HCT116 (cell line): ENCODE results near the gene HIGD2A. TPM values are rescaled to one million over a fixed set of nuclear protein-coding genes. Genes with fewer than 3 reads are reported as not detected.

Experiments used
- ATAC-seq: fragments of 200-7000 bp; cut with Tn5 transposase; 2 replicates; pipeline ENCODE4 v1.9.1; 2020; ENCODE audit warnings: mild to moderate bottlenecking, moderate library complexity
- BruUV-seq: library from RNA; stranded (reverse); fragments of 400-500 nt; replicated peaks from 2 replicates; lab custom pipeline; 2021; lab: Mats Ljungman, UMichigan
- CTCF ChIA-PET: fragments of 300-600 bp; sonication (Branson Sonifier 250); formaldehyde crosslinking; loops from one replicate; lab custom pipeline; 2021; ENCODE audit warnings: antibody characterized with exemption; lab: Charles Lee
- POLR2A ChIA-PET: fragments of 300-600, 350-600 bp; sonication (Branson Sonifier 250); formaldehyde crosslinking; loops from one replicate; lab custom pipeline; 2021; ENCODE audit warnings: antibody characterized with exemption; lab: Charles Lee
- RAD21 ChIA-PET, 2 experiments: fragments of 300-600 bp; sonication (Branson Sonifier 250); formaldehyde crosslinking; loops; one replicate each; lab custom pipeline; 2023; ENCODE audit warnings: low total read pairs in 2 of 2; ENCODE audit not compliant: uncharacterized antibody in 2 of 2, unreplicated experiment in 2 of 2, low non-redundant PET in 1 of 2; lab: Charles Lee
- DNase-seq: peaks from one replicate; pipeline ENCODE4 v3.0.0-alpha.2; 2010; ENCODE audit warnings: low read depth, low spot score
- H2AFZ ChIP-seq: fragments of 200-600 bp; shearing (Covaris generic), sonication (generic); 2 replicates; pipeline ENCODE4 v1.6.1; 2017; ENCODE audit warnings: low read depth, mixed run types, mixed read lengths, antibody characterized with exemption, low read length; ENCODE audit not compliant: poor library complexity, severe bottlenecking
- H3K27ac ChIP-seq: 2 replicates; pipeline ENCODE4 v1.5.1; 2012; ENCODE audit warnings: low read depth, low read length
- H3K27me3 ChIP-seq: fragments of 200-600 bp; sonication (generic); 2 replicates; pipeline ENCODE4 v1.6.1; 2016; ENCODE audit warnings: mixed run types, low read length, mixed read lengths; ENCODE audit not compliant: insufficient read depth
- H3K36me3 ChIP-seq, 2 experiments: fragments of 200-500 bp in 1 of 2; fragments of 200-600 bp in 1 of 2; sonication (Bioruptor generic) in 1 of 2; sonication (generic) in 1 of 2; 2 replicates each; pipeline versions ENCODE4 v1.5.1 to v1.6.1; 2014 to 2016; ENCODE audit warnings: low read length in 2 of 2, inconsistent platforms in 1 of 2, mixed read lengths in 1 of 2, mixed run types in 1 of 2; ENCODE audit not compliant: insufficient read depth in 2 of 2, control insufficient read depth in 1 of 2
- H3K4me1 ChIP-seq, 2 experiments: fragments of 200-600 bp in 1 of 2; sonication (generic) in 1 of 2; 2 replicates each; pipeline versions ENCODE4 v1.5.1 to v1.6.1; 2012 to 2017; ENCODE audit warnings: low read length in 2 of 2, inconsistent platforms in 1 of 2, mild to moderate bottlenecking in 1 of 2, mixed read lengths in 1 of 2, mixed run types in 1 of 2, moderate library complexity in 1 of 2; ENCODE audit not compliant: insufficient read depth in 2 of 2, control insufficient read depth in 1 of 2
- H3K4me2 ChIP-seq: fragments of 200-600 bp; sonication (generic); 2 replicates; pipeline ENCODE4 v1.6.1; 2017; ENCODE audit warnings: mixed run types, low read length, mixed read lengths
- H3K4me3 ChIP-seq, 2 experiments: fragments of 200-600 bp in 1 of 2; sonication (generic) in 1 of 2; replicated peaks in 1 of 2; 2 replicates each; pipeline ENCODE4 v1.5.1; 2011 to 2016; ENCODE audit warnings: low read length in 2 of 2, control low read depth in 1 of 2, low read depth in 1 of 2, mild to moderate bottlenecking in 1 of 2, mixed read lengths in 1 of 2, mixed run types in 1 of 2
- H3K79me2 ChIP-seq: fragments of 200-600 bp; sonication (generic); 2 replicates; pipeline ENCODE4 v1.6.1; 2017; ENCODE audit warnings: mild to moderate bottlenecking, mixed run types, low read length, moderate library complexity, mixed read lengths; ENCODE audit not compliant: insufficient read depth
- H3K9ac ChIP-seq: fragments of 200-600 bp; sonication (generic); 2 replicates; pipeline ENCODE4 v1.6.1; 2016; ENCODE audit warnings: low read length, mixed read lengths
- H3K9me2 ChIP-seq: fragments of 200-600 bp; sonication (generic), shearing (Covaris generic); 2 replicates; pipeline ENCODE4 v1.6.1; 2017; ENCODE audit warnings: mixed run types, mild to moderate bottlenecking, moderate library complexity; ENCODE audit not compliant: insufficient read depth
- H3K9me3 ChIP-seq, 2 experiments: fragments of 200-500 bp in 1 of 2; fragments of 200-600 bp in 1 of 2; sonication (Bioruptor generic) in 1 of 2; sonication (generic) in 1 of 2; 2 replicates each; pipeline ENCODE4 v1.6.1; 2014 to 2017; ENCODE audit warnings: low read length in 2 of 2, mixed read lengths in 2 of 2, inconsistent platforms in 1 of 2, low read depth in 1 of 2, mild to moderate bottlenecking in 1 of 2, mixed run types in 1 of 2, moderate library complexity in 1 of 2; ENCODE audit not compliant: control insufficient read depth in 1 of 2, insufficient read depth in 1 of 2
- H4K20me1 ChIP-seq: fragments of 200-600 bp; sonication (generic), shearing (Covaris generic); 2 replicates; pipeline ENCODE4 v1.6.1; 2017; ENCODE audit warnings: mixed run types, mild to moderate bottlenecking, moderate library complexity; ENCODE audit not compliant: insufficient read depth
- EZH2phosphoT487 ChIP-seq: fragments of 200-600 bp; IDR thresholded peaks from 2 replicates; pipeline ENCODE4 v1.6.1; 2018; ENCODE audit warnings: antibody characterized with exemption, borderline replicate concordance
- FOSL1 ChIP-seq: IDR thresholded peaks from 2 replicates; pipeline ENCODE4 v1.6.1; 2012; ENCODE audit warnings: low read depth
- JUND ChIP-seq: IDR thresholded peaks from 2 replicates; pipeline ENCODE4 v1.6.1; 2012
- MAX ChIP-seq: IDR thresholded peaks from 2 replicates; pipeline ENCODE4 v1.6.1; 2012
- POLR2A ChIP-seq: IDR thresholded peaks from 2 replicates; pipeline ENCODE4 v1.7.0; 2011; ENCODE audit warnings: borderline replicate concordance; ENCODE audit not compliant: insufficient read depth, insufficient read length; ENCODE audit errors: extremely low read depth
- POLR2AphosphoS5 ChIP-seq: IDR thresholded peaks from 2 replicates; pipeline ENCODE4 v1.6.1; 2011; ENCODE audit warnings: mild to moderate bottlenecking, low read depth, low read length, moderate library complexity
- SP1 ChIP-seq: IDR thresholded peaks from 2 replicates; pipeline ENCODE4 v1.6.1; 2012; ENCODE audit warnings: low read depth
- SRF ChIP-seq: IDR thresholded peaks from 2 replicates; pipeline ENCODE4 v1.6.1; 2012; ENCODE audit warnings: low read depth
- TCF7L2 ChIP-seq: IDR thresholded peaks from 2 replicates; pipeline ENCODE4 v1.7.0; 2011; ENCODE audit warnings: borderline replicate concordance, inconsistent platforms; ENCODE audit not compliant: insufficient read depth, insufficient read length; ENCODE audit errors: extremely low read depth
- ZBTB33 ChIP-seq: IDR thresholded peaks from 2 replicates; pipeline ENCODE4 v1.6.1; 2011; ENCODE audit warnings: mild to moderate bottlenecking, low read length, moderate library complexity; ENCODE audit not compliant: insufficient replicate concordance; ENCODE audit errors: extremely low read depth
- ZNF274 ChIP-seq: fragments of 200-500 bp; sonication (Bioruptor generic); IDR thresholded peaks from 2 replicates; pipeline ENCODE4 v1.6.1; 2014; ENCODE audit warnings: mild to moderate bottlenecking, low read depth, low read length, inconsistent platforms
- intact Hi-C: fragments of 100-400 bp; cut with micrococcal nuclease; formaldehyde crosslinking; loops from 2 replicates; pipeline ENCODE4 v1.10.0; 2022
- total RNA-seq: library from RNA; stranded (reverse); gene quantifications from one replicate; pipeline ENCODE4 v1.2.1, GENCODE V29; 2021; ENCODE audit not compliant: unreplicated experiment

The HIGD2A gene
- total RNA-seq, 1 experiment from 2014 or later: 130 TPM

GRCh38 chr5:176420972-176421544 is 32.5 kb downstream of the HIGD2A start:
- no peak for TF ChIP-seq POLR2AphosphoS5
- no peak for TF ChIP-seq MAX
- no peak for TF ChIP-seq EZH2phosphoT487
- TF ChIP-seq JUND: no peak
- TF ChIP-seq ZNF274: no peak
- TF ChIP-seq TCF7L2: no peak
- no peak for TF ChIP-seq SRF
- TF ChIP-seq FOSL1: no peak
- TF ChIP-seq POLR2A: no peak
- no peak for TF ChIP-seq SP1
- TF ChIP-seq ZBTB33: no peak
- ChIA-PET CTCF (no interaction called here), RAD21 (no interaction called here), POLR2A (no interaction called here)
- peaks cover 0 to 3% of the 10 kb centered on the region in 2 experiments; a peak in 1 of 4 replicates for H3K9me3 ChIP-seq
- DNase-seq (no peak), ATAC-seq (no peak)
- H3K27ac ChIP-seq: no peak overlapping the region
- no peaks in the 10 kb centered on the region for H3K9me2 ChIP-seq
- H3K4me1 ChIP-seq: peaks cover 6 to 17% of the 10 kb centered on the region in 2 experiments
- H3K4me2 ChIP-seq: no peak overlapping the region
- intact Hi-C loops: no loop called here
- no peak overlapping the region for H2AFZ ChIP-seq
- H3K4me3 ChIP-seq: no peak overlapping the region
- no TSS peak for BruUV-seq
- no peak overlapping the region for H3K9ac ChIP-seq
- peaks cover under 1% of the 10 kb centered on the region; the same call in 1 of the 2 replicates for H3K79me2 ChIP-seq
- no peaks in the 10 kb centered on the region for H3K36me3 ChIP-seq
- no peaks in the 10 kb centered on the region for H3K27me3 ChIP-seq
- no peaks in the 10 kb centered on the region for H4K20me1 ChIP-seq
